ENCODE measurements around the gene RFX7. TPM values are rescaled to one million over a fixed set of nuclear protein-coding genes. Genes with fewer than 3 reads are reported as not detected.

The RFX7 gene
- total RNA-seq, 1 donor from 2014 or later, result 39.2 TPM

DNA sequence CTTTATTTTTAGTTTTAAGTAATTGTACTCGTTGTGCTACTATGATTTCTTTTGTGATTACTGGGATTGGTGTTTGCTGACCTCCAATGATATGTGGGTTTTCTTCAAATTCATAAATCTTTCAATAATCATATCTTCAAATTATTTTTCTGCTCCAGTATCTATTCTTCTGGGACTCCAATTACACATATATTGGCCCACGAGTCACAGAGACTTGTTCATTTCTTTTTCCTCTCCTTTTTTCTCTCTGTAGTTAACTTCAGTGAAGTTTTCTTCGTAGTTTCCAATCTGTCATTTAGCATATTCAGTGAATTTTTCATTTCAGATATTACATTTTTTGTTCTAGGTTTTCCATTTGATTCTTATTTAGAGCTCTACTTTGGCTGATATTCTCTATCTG lies 21.4 kb downstream of the RFX7 start:
- TF ChIP-seq, protein P1, sequence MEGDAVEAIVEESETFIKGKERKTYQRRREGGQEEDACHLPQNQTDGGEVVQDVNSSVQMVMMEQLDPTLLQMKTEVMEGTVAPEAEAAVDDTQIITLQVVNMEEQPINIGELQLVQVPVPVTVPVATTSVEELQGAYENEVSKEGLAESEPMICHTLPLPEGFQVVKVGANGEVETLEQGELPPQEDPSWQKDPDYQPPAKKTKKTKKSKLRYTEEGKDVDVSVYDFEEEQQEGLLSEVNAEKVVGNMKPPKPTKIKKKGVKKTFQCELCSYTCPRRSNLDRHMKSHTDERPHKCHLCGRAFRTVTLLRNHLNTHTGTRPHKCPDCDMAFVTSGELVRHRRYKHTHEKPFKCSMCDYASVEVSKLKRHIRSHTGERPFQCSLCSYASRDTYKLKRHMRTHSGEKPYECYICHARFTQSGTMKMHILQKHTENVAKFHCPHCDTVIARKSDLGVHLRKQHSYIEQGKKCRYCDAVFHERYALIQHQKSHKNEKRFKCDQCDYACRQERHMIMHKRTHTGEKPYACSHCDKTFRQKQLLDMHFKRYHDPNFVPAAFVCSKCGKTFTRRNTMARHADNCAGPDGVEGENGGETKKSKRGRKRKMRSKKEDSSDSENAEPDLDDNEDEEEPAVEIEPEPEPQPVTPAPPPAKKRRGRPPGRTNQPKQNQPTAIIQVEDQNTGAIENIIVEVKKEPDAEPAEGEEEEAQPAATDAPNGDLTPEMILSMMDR (conservative IDR thresholded peaks at IDR 0.05), result no peak
- no peaks in the 10 kb centered on the region for H3K27me3 Mint-ChIP-seq
- H3K4me3 Mint-ChIP-seq, result no peak overlapping the region
- no peak overlapping the region for H3K27ac Mint-ChIP-seq
- no peaks in the 10 kb centered on the region for H3K4me1 Mint-ChIP-seq (ENCODE audit: unreplicated experiment)
- peaks cover 5% of the 10 kb centered on the region for H3K9me3 Mint-ChIP-seq
- DNase-seq (ENCODE audit: extremely low spot score, unreplicated experiment), result no peak
- peaks cover 68% of the 10 kb centered on the region for H3K36me3 Mint-ChIP-seq

- Mint-ChIP-seq H3K4me1 (ENCODE audit: unreplicated experiment) (no peaks in the 10 kb centered on the region), H3K36me3 (peaks cover 38% of the 10 kb centered on the region), H3K4me3 (no peak overlapping the region), H3K27me3 (no peaks in the 10 kb centered on the region), H3K9me3 (peaks cover 4% of the 10 kb centered on the region), H3K27ac (no peak overlapping the region)
- DNase-seq (ENCODE audit: extremely low spot score, unreplicated experiment), result no peak
- TF ChIP-seq, protein P1 (conservative IDR thresholded peaks at IDR 0.05), result no peak
Measured at GRCh38 chr15:56217341-56217740, 26.3 kb downstream of the RFX7 start.

GRCh38 chr15:56215769-56216168 lies 27.9 kb downstream of the RFX7 start:
- H3K27ac Mint-ChIP-seq, result no peak overlapping the region
- no peak for DNase-seq (ENCODE audit: extremely low spot score, unreplicated experiment)
- TF ChIP-seq, protein P1 (conservative IDR thresholded peaks at IDR 0.05), result no peak
- H3K27me3 Mint-ChIP-seq, result no peaks in the 10 kb centered on the region
- H3K36me3 Mint-ChIP-seq, result peaks cover 42% of the 10 kb centered on the region
- H3K9me3 Mint-ChIP-seq, result peaks cover 16% of the 10 kb centered on the region
- no peak overlapping the region for H3K4me3 Mint-ChIP-seq
- H3K4me1 Mint-ChIP-seq (ENCODE audit: unreplicated experiment), result no peaks in the 10 kb centered on the region

GRCh38 chr15:56211960-56212550 lies 31.6 kb downstream of the RFX7 start:
- Mint-ChIP-seq H3K4me1 (ENCODE audit: unreplicated experiment) (no peaks in the 10 kb centered on the region), H3K27ac (no peak overlapping the region), H3K4me3 (no peak overlapping the region), H3K27me3 (no peaks in the 10 kb centered on the region), H3K36me3 (peaks cover 38% of the 10 kb centered on the region), H3K9me3 (peaks cover 20% of the 10 kb centered on the region)
- TF ChIP-seq, protein P1 (conservative IDR thresholded peaks at IDR 0.05), result no peak
- DNase-seq (ENCODE audit: extremely low spot score, unreplicated experiment), result no peak

- Mint-ChIP-seq H3K4me1 (ENCODE audit: unreplicated experiment) (no peaks in the 10 kb centered on the region), H3K4me3 (no peak overlapping the region), H3K27ac (no peak overlapping the region), H3K27me3 (no peaks in the 10 kb centered on the region), H3K36me3 (peaks cover 45% of the 10 kb centered on the region), H3K9me3 (peaks cover 26% of the 10 kb centered on the region)
- TF ChIP-seq, protein P1 (conservative IDR thresholded peaks at IDR 0.05), result no peak
- DNase-seq (ENCODE audit: extremely low spot score, unreplicated experiment), result no peak
Measured at GRCh38 chr15:56211064-56211463, 32.6 kb downstream of the RFX7 start.

Measured in type B pancreatic cell (in vitro differentiated cells).